Tibial nerve (tissue), 3 donors: ENCODE results near the gene WNT3A.

ENCODE experiments used
- CTCF ChIP-seq, 5 experiments: fragments of 200-600 bp in 3 of 5; fragments of 450-650 bp in 2 of 5; sonication (generic) in 3 of 5; IDR thresholded peaks; one replicate each; pipeline ENCODE4 v1.5.1; 2016 to 2019; ENCODE audit warnings: antibody characterized with exemption in 5 of 5, mild to moderate bottlenecking in 3 of 5, moderate library complexity in 2 of 5
- POLR2A ChIP-seq, 2 donors: fragments of 450-650 bp; IDR thresholded peaks; one replicate each; pipeline ENCODE4 v1.6.1; 2017; ENCODE audit warnings: antibody characterized with exemption in 2 of 2, mild to moderate bottlenecking in 2 of 2, moderate library complexity in 2 of 2

DNA sequence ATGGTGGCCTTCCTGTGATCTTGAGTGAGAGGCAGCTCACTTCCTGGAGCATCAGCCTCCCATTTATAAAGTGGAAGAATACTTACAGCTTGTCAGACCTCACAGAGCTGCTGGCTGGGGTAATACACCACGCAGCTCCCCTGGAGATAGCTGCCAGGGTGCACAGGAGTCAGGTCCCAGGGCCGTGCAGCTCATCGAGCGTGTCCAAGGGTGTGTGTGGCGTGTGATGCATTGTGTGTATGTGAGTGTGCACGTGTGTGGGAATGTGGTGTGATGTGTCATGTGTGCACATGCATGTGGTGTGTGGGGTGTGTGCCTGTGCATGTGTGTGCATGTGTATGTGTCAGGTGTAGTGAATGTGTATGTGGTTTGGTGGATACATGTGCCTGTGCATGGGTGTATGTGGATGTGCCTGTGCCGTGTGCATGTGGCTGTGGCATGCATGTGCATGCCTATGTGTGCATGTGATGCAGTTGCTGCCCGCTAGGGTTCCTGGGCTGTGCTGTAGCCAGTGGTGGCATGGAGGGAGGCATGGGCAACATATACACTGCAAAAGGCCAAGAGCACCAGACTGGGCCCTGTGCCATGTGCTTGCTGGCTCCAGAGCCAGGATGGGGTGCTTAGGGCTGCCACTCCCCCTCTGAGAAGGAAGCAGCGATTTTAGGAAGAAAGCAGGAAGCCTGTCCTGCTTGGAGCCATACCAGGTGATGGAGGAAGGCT is 24.6 kb downstream of the WNT3A start:
- TF ChIP-seq CTCF (IDR thresholded peaks at IDR 0.05) (no peak), POLR2A (IDR thresholded peaks at IDR 0.05) (no peak)
